Upper lobe of right lung (tissue), 1 donor: Measurements from ENCODE around the gene CCDC71. TPM values are rescaled to one million over a fixed set of nuclear protein-coding genes. Genes with fewer than 3 reads are reported as not detected.

ENCODE experiments used
- ATAC-seq: fragments of 200-7000 bp; cut with Tn5 transposase; one replicate; pipeline ENCODE4 v1.9.1; 2020; ENCODE audit warnings: mild to moderate bottlenecking, moderate library complexity
- DNase-seq: peaks from one replicate; pipeline ENCODE4 v3.0.0-alpha.2; 2020
- H3K27ac ChIP-seq: fragments of 200-600 bp; one replicate; pipeline ENCODE4 v1.8.0; 2022
- H3K27me3 ChIP-seq: fragments of 200-600 bp; one replicate; pipeline ENCODE4 v1.8.0; 2022; ENCODE audit warnings: mild to moderate bottlenecking
- H3K36me3 ChIP-seq: fragments of 200-600 bp; one replicate; pipeline ENCODE4 v1.8.0; 2022
- H3K4me1 ChIP-seq: fragments of 200-600 bp; one replicate; pipeline ENCODE4 v1.8.0; 2022
- H3K4me3 ChIP-seq: fragments of 200-600 bp; one replicate; pipeline ENCODE4 v1.8.0; 2022; ENCODE audit warnings: mild to moderate bottlenecking
- H3K9me3 ChIP-seq: fragments of 200-600 bp; one replicate; pipeline ENCODE4 v1.8.0; 2022
- intact Hi-C: fragments of 100-400 bp; cut with DNase I; formaldehyde crosslinking; loops from one replicate; pipeline ENCODE4 v1.11.0; 2022
- total RNA-seq: library from RNA; stranded (reverse); fragmentation: NEBNext Ultra II Directional; extraction: Animal tissue kit (Norgen Biotek cat#: 25700); gene quantifications from one replicate; pipeline ENCODE4 v1.2.1, GENCODE V29; 2021
- TF ChIP-seq, protein P1 (sequence below): fragments of 200-600 bp; IDR thresholded peaks from one replicate; pipeline ENCODE4 v1.8.0; 2022; ENCODE audit warnings: antibody characterized with exemption
- donor health status: DM: no; HTN: yes; CAD: no; lungs with severe emphysema.

The CCDC71 gene
- total RNA-seq, 1 donor from 2014 or later = 22.1 TPM

DNA sequence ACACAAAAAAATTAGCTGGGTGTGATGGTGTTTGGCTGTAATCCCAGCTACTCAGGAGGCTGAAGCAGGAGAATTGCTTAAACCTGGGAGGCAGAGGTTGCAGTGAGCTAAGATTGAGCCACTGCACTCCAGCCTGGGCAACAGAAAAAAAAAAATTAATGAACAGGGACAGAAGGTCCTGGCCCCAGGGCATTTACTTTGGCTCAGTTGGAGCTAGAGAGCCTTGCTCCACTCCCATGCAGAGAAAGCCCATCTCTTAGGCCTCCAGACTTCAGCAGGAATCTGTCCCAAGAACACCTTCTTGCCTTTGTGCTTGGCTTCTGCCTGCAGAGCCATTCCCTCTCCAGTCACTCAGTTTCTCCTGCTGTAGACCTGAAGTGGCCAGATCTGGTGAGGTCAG lies 14.0 kb upstream of the CCDC71 start:
- Histone ChIP-seq H3K27ac (no peak overlapping the region), H3K9me3 (no peaks in the 10 kb centered on the region), H3K4me1 (no peaks in the 10 kb centered on the region), H3K4me3 (no peak overlapping the region), H3K27me3 (no peaks in the 10 kb centered on the region), H3K36me3 (peaks cover 11% of the 10 kb centered on the region)
- intact Hi-C loops = no loop called here
- DNase-seq (no peak), ATAC-seq (no peak)
- TF ChIP-seq, protein P1, sequence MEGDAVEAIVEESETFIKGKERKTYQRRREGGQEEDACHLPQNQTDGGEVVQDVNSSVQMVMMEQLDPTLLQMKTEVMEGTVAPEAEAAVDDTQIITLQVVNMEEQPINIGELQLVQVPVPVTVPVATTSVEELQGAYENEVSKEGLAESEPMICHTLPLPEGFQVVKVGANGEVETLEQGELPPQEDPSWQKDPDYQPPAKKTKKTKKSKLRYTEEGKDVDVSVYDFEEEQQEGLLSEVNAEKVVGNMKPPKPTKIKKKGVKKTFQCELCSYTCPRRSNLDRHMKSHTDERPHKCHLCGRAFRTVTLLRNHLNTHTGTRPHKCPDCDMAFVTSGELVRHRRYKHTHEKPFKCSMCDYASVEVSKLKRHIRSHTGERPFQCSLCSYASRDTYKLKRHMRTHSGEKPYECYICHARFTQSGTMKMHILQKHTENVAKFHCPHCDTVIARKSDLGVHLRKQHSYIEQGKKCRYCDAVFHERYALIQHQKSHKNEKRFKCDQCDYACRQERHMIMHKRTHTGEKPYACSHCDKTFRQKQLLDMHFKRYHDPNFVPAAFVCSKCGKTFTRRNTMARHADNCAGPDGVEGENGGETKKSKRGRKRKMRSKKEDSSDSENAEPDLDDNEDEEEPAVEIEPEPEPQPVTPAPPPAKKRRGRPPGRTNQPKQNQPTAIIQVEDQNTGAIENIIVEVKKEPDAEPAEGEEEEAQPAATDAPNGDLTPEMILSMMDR = no peak

DNA sequence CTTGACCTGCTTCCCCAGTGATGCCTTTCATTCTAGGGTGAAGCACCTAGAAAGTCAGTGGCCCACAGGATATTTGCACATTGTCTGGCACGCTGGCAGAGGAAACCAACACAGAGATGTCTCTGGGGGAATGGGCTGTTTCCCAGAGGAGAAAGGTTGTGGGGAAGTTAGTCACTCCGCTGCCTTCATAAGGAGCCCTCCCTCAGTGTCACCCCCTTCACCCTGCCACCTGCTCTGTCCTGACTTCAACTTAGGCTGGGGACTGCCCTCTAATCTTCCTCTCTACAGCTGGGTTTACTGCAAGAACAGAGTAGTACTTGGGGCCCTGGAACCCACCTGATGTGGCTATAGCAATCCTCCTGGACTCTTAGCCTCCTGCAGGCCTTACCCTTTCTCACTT lies 10.9 kb upstream of the CCDC71 start:
- H3K27ac ChIP-seq = no peak overlapping the region
- DNase-seq = no peak
- TF ChIP-seq, protein P1 = no peak
- no peaks in the 10 kb centered on the region for H3K27me3 ChIP-seq
- peaks cover 24% of the 10 kb centered on the region for H3K36me3 ChIP-seq
- no peak overlapping the region for H3K4me3 ChIP-seq
- H3K4me1 ChIP-seq = peaks cover 17% of the 10 kb centered on the region
- intact Hi-C loops = loop anchor here (10.0 kb wide), 1 partner anchor 98 kb away; the partner anchor contains the start of gene C3orf62
- H3K9me3 ChIP-seq = no peaks in the 10 kb centered on the region
- no peak for ATAC-seq

DNA sequence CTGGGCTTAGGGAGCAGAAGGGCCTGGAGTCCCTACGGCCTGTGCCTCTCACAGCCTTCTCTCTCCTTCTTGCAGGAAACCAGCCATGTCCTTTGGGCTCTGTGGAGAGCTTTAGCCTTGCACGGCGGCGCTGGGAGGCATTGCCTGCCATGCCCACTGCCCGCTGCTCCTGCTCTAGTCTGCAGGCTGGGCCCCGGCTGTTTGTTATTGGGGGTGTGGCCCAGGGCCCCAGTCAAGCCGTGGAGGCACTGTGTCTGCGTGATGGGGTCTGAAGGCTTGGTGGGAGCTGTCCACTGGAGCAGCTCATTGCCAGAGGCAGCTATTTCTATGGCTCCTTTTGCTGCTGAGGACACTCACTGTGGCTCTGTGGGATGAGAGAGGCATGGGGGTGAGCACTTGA lies 9.4 kb upstream of the CCDC71 start:
- intact Hi-C loops = loop anchor here (10.0 kb wide), 1 partner anchor 99 kb away; the partner anchor contains the start of gene C3orf62
- DNase-seq = no peak
- Histone ChIP-seq H3K27me3 (no peaks in the 10 kb centered on the region), H3K36me3 (peaks cover 24% of the 10 kb centered on the region), H3K9me3 (no peaks in the 10 kb centered on the region), H3K4me1 (peaks cover 23% of the 10 kb centered on the region), H3K27ac (no peak overlapping the region), H3K4me3 (no peak overlapping the region)
- TF ChIP-seq, protein P1 = no peak
- no peak for ATAC-seq

DNA sequence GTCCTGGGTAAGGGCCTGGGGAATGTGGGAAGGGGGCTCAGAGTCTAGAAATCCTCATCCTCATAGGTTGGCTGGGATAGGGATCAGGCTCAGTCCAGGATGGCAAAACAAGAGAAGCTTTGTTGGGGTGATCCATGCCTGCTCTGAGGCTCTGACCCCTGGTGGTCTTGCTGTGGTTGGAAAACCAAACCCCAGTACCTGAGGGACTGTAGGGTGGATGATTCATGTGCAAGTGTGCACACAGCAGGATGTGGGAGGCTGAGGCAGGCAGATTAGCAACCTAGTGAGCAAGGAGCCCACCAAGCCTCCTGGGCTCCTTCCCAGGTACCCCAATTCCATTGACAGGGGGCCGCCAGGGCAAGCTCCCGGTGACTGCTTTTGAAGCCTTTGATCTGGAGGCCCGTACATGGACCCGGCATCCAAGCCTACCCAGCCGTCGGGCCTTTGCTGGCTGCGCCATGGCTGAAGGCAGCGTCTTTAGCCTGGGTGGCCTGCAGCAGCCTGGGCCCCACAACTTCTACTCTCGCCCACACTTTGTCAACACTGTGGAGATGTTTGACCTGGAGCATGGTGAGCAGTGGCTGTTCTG lies 8.4 kb upstream of the CCDC71 start:
- no peaks in the 10 kb centered on the region for H3K9me3 ChIP-seq
- H3K36me3 ChIP-seq = peaks cover 24% of the 10 kb centered on the region
- no peaks in the 10 kb centered on the region for H3K27me3 ChIP-seq
- H3K27ac ChIP-seq = no peak overlapping the region
- TF ChIP-seq, protein P1 = no peak
- peaks cover 27% of the 10 kb centered on the region for H3K4me1 ChIP-seq
- ATAC-seq = no peak
- H3K4me3 ChIP-seq = no peak overlapping the region
- DNase-seq = no peak
- intact Hi-C loops = loop anchor here (10.0 kb wide), 1 partner anchor 100 kb away; the partner anchor contains the start of gene C3orf62

DNA sequence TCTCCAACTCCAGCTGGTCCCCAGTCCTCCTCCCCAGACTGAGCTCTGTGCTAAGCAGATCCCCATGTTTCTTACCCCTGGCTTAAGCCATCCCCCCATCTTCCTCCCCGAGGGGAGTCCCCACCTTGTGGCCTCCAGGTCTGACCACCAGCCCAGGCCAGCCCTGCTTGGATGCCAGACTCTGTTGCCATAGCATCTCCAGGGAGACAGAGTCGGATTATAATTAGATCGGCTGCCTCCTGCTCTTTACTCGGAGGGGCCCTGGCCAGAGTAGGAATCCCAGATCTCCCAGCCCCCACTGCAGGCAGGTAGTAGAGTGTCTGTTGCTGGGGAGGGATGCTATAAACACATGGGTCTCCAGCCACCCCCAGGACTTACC lies 7.7 kb upstream of the CCDC71 start:
- Histone ChIP-seq H3K9me3 (no peaks in the 10 kb centered on the region), H3K27me3 (no peaks in the 10 kb centered on the region), H3K4me1 (peaks cover 27% of the 10 kb centered on the region), H3K27ac (peak overlapping the region; percentile 81), H3K4me3 (peak overlapping the region; percentile 91), H3K36me3 (peaks cover 24% of the 10 kb centered on the region)
- intact Hi-C loops = loop anchor here (10.0 kb wide), 1 partner anchor 101 kb away; the partner anchor contains the start of gene C3orf62
- DNase-seq = no peak
- TF ChIP-seq, protein P1 = no peak
- ATAC-seq = no peak
